ENCODE data around the gene VPS13D.

VPS13D gene

DNA sequence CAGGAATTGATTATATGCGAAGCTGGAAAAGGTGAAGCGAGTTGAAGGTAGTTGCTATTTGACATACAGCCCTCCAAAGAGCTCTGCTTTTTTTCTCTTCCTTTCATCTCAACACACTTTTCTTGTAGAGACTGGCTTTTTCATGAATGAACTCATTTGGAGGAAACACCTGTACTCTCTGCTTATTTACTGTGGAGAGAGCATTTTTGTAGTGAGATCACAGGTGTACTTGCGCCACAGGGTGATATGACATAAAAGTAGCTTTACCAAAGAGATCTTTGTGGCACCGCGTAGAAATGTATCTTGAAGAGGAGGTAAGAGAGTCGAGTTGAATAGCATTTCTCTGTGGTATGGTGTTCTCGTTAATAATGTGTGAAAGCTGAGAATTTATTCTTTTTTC lies 187.6 kb downstream of the VPS13D start:
- in situ Hi-C loops (cut with MboI; ENCODE audit: low sequenced_read_pairs): no loop called here

GRCh38 chr1:12420171-12420570 lies 190.3 kb downstream of the VPS13D start:
- in situ Hi-C loops (cut with MboI; ENCODE audit: low sequenced_read_pairs): no loop called here

- in situ Hi-C loops (cut with MboI; ENCODE audit: low sequenced_read_pairs): no loop called here
These were observed 192.7 kb downstream of the VPS13D start for GRCh38 chr1:12422488-12422887.

- in situ Hi-C loops (cut with MboI; ENCODE audit: low sequenced_read_pairs): no loop called here
These were observed 194.3 kb downstream of the VPS13D start for GRCh38 chr1:12424087-12424529.

- in situ Hi-C loops (cut with MboI; ENCODE audit: low sequenced_read_pairs): no loop called here
These were observed 195.0 kb downstream of the VPS13D start for GRCh38 chr1:12424793-12425192.

- in situ Hi-C loops (cut with MboI; ENCODE audit: low sequenced_read_pairs): no loop called here
These were observed 196.2 kb downstream of the VPS13D start for GRCh38 chr1:12426030-12426429.

GRCh38 chr1:12428334-12428733 lies 198.5 kb downstream of the VPS13D start:
- in situ Hi-C loops (cut with MboI; ENCODE audit: low sequenced_read_pairs): no loop called here

DNA sequence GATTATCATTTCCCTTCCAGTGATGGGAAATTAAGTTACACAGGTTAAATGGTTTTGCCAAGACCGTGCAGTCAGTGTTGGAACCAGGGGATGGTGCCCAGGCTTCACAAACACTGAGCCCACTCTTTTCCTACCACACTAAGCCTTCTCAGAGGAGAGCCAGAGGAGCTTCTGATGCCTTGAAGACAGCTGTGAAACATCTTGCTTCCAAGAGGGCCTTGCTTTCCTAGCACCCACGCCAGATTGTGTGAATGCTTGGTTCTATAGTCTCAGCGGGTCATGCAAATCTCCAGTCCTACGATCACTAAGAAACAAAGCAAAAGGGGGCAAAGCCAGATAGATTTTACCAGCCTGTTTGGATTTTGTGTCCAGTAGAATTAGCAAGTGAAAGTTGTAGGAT lies 200.7 kb downstream of the VPS13D start:
- in situ Hi-C loops (cut with MboI; ENCODE audit: low sequenced_read_pairs): no loop called here

DNA sequence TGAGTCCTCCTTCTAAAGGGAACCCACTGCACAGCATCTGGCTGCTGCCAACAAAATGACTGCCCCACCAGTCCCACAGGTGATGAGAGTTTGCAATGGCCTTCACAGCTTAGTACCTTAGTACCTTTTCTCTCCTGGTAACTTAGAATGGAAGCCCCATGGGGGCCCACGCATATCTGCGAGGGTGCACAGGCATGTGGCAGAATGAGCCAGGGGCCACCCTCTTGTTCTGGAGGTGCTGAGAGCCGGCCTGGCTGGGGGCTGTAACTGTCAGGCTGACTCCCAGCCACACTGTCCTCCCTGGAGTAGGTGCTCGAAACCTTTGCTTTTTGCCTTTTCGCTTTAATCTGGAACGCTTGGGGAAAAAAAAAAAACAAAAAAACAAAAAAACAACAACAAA lies 203.1 kb downstream of the VPS13D start:
- in situ Hi-C loops (cut with MboI; ENCODE audit: low sequenced_read_pairs): no loop called here

DNA sequence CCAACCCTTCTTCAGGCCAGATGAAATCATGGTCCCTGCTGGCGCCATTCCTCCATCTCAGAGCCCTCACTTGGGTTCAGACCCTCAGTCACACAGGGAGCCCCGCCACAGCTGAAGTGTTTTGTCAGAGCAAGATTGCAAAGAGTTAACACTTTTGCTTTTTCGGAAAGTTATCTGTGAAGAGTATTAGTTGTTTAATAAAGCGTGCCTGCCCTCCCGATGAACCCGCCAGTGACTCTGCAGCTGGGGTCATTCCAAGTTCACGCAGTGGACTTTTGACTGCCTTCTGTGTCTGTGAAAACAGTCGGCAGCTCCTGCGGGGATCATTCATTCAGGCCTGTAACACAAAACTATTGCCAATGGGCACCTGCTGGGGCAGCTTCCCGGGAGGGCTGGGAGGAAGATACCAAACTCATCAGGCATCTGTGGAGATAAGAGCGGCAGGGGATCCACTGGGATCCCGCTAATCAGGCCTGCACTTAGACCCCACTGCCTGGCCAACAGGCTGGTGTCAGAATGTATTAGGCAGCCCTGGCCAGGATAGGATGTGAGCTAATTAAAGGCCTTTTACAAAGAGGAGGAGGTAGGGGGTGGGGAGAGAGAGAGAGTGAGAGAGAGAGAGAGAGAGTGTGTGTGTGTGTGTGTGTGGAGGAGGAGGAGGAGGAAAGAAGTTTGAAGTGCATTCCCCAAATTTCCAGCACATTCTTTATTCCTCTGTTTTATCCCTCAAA lies 203.7 kb downstream of the VPS13D start:
- in situ Hi-C loops (cut with MboI; ENCODE audit: low sequenced_read_pairs): no loop called here

DNA sequence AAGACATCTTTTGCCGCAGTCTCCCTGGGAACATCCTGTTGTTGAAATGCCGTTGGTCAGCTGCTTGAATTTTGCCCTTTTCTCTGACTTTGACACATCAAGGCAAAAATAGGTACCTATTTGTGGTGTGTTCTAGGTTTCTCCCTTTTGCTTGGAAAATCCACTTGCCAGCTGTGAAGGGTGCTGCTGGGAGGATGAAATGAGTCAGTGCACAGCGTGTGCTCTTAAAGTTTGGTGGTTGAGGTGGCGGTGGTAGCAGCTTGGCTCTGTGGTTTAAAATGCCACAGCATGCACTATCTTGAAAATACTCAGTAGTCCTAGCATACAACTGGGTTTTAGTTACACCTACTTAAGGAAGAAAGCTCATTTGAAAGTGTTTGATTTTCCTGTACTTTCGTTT lies 204.3 kb downstream of the VPS13D start:
- in situ Hi-C loops (cut with MboI; ENCODE audit: low sequenced_read_pairs): no loop called here

- in situ Hi-C loops (cut with MboI; ENCODE audit: low sequenced_read_pairs): no loop called here
These were observed 204.9 kb downstream of the VPS13D start for GRCh38 chr1:12434686-12435085.

DNA sequence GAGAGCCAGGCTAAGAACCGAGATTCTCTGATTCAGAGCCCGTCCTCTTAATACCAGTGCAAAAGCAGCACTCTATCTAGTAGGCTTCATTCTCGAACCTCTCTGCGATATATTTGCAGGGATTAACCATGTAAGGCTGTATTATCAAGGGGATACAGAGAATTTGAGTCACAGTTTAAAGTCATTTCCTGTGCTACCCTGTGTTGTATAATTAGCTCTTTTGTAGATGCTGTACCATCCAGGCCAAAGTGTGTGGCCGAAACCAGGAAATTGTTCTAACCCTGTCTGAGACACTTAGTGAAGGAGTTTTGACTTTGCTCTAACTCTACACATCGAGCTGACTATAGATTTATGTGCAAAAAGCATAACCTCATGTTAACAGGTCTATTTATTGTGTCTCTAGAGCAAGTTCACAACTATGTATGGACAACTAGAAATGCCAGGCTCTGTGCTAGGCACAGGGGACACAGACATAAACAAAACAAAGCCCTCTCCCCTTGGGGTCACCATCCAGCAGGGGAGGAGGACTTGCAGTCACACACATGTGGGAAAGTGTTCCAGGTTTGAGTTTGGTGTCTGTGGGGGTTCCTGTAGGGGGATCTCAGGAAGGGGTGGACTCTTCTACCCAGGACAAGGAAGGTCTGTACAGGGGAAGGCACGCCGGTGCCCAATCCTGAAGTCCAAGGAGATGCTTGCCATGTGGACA lies 206.0 kb downstream of the VPS13D start:
- in situ Hi-C loops (cut with MboI; ENCODE audit: low sequenced_read_pairs): no loop called here

- in situ Hi-C loops (cut with MboI; ENCODE audit: low sequenced_read_pairs): no loop called here
These were observed 206.5 kb downstream of the VPS13D start for GRCh38 chr1:12436345-12436658.

DNA sequence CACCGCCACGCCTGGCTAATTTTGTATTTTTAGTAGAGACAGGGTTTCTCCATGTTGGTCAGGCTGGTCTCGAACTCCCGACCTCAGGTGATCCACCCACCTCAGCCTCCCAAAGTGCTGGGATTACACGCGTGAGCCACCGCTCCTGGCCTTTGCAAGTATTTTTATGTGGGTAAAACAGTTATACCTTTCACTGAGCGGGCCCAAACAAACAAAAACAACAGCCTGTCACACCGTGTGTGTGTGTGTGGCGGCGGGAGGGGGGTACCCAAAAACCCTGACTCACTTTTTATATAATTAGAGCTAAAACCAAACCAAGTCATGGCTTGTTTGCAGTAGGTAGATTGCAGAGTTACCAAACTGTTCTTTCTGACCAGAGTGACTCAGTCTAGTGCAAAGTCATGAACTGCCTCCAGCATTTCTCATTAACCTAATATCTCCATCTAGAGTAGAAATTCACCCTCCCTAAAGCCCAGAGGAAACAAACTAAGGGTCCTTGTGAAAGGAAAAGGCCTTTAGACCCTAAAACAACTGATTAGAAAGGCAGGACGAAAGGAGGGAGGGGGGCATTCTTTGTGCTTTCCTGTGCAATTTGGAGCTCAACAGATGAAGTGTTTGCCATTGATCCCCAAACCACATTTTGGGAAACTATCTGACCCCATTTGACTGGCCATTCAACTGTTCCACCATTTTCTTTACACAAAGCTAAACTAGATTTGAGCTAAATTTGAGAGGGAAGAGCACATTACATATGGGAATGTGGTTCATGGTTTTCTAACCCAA lies 207.2 kb downstream of the VPS13D start:
- in situ Hi-C loops (cut with MboI; ENCODE audit: low sequenced_read_pairs): no loop called here

GRCh38 chr1:12437629-12438028 lies 207.8 kb downstream of the VPS13D start:
- in situ Hi-C loops (cut with MboI; ENCODE audit: low sequenced_read_pairs): no loop called here

DNA sequence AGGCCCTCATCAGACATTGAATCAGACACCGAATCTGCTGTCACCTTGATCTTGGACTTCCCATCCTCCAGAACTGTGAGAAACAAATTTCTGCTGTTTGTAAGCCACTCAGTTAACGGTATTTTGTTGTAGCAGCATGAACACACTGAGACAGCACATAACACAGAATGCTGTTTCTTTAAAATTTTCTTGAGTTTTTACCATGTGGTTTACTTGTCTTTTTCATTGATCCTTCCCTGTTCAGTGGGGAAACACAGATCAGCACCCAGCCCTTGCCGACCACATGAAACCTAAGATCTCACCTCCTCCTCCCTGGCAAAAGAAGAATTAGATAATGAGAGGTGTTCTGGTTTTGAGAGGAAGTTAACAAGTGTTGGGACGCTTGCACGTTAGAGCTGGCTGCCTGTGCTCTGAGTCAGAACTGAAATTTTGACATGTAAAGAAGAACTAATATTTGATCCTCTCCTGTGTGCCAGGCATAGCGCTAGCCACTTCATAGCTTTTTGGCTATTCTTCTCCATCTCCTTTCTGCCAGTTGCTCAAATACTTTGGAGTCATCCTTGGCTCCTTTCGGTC lies 208.6 kb downstream of the VPS13D start:
- in situ Hi-C loops (cut with MboI; ENCODE audit: low sequenced_read_pairs): no loop called here

DNA sequence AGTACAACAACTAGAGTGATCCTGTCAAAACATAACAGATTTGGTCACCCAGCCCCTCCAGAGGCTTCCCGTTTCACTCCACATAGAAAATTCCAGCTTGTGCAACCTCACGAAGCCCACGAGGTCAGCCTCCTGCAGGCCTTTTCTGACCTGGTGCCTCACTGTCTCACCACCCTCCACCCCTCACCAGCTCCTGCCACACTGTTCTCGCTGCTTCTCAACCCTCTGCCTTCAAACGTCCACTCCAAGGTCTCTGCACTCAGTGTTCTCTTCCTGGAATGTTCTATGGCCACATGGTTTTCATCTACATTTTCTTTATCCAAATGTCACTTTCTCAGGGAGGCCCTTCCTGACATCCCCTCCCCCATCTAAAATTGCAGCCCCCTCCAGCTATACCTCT lies 209.2 kb downstream of the VPS13D start:
- in situ Hi-C loops (cut with MboI; ENCODE audit: low sequenced_read_pairs): no loop called here

DNA sequence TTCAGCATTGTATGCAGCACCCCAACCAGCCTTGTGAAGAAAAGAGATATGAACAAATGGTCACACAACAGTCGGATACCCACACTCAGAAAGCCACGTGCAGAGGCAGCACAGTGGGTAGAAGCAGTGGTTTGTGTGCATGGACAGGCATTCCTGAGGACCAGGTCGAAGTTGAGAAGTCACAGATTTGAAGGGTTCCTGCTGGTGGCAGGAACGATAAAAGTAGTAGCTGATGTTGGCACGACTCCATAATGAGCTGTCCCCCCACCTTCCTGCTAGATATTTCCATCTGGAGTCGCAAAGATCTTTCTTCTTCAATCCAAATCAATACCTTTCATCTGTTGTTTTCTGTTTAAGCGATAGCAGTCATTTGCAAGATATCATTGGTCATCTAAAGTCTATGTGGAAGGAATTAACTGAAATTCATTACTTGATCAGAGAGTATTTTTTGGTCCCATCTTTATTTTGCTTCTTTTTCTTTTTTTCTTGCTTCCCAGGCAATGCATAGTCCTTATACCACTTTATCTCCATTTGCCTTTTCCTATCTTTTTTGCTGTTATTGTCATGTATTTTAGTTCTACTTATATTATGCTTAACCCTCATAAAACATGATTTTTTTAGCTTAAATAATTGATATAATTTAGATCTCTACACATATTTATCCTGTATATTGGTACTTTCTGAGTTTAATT lies 211.7 kb downstream of the VPS13D start:
- in situ Hi-C loops (cut with MboI; ENCODE audit: low sequenced_read_pairs): loop anchor here (10.0 kb wide), 1 partner anchor 63 kb away; no protein-coding TSS in a partner anchor

DNA sequence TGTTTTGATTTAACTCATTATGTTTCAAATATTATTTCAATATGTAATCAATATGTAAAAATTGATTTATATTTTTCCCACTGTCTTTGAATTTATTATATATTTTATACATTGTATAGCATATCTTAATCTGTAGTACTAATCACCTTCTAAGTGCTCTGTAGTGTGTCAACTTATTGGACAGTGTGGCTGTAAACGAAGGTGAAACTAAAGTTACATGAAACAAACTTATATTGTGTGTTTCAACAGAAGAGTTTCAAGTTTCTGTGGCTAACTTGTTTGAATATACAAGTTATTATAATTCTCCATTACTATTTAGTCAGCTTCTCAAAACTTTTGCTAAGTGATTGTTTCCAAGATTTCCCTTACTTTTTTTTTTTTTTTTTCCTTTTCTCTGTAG lies 212.4 kb downstream of the VPS13D start:
- in situ Hi-C loops (cut with MboI; ENCODE audit: low sequenced_read_pairs): loop anchor here (10.0 kb wide), 1 partner anchor 63 kb away; no protein-coding TSS in a partner anchor

GRCh38 chr1:12443151-12443550 lies 213.3 kb downstream of the VPS13D start:
- in situ Hi-C loops (cut with MboI; ENCODE audit: low sequenced_read_pairs): loop anchor here (10.0 kb wide), 1 partner anchor 62 kb away; no protein-coding TSS in a partner anchor
